ENCODE data around the gene MAP3K21. TPM values are rescaled to one million over a fixed set of nuclear protein-coding genes. Genes with fewer than 3 reads are reported as not detected.

MAP3K21 gene
- total RNA-seq, 2 donors from 2014 or later, result 4.7 to 76.1 TPM

- no peaks in the 10 kb centered on the region for H3K9me3 ChIP-seq
- no peaks in the 10 kb centered on the region for H3K4me1 ChIP-seq (replicated peaks)
- WGBS, result 0% methylated on average over 1 of the region's 1 CpG
- H3K27me3 ChIP-seq (replicated peaks; ENCODE audit: insufficient read depth), result no peaks in the 10 kb centered on the region
- DNase-seq (ENCODE audit: low spot score), result no peak
- TF ChIP-seq POLR2AphosphoS5 (IDR thresholded peaks at IDR 0.05) (no peak), CTCF (IDR thresholded peaks at IDR 0.05) (peak in 3 of 4 experiments; percentile 52 to 74 (median 68))
- no peaks in the 10 kb centered on the region for H3K36me3 ChIP-seq
- H3K4me3 ChIP-seq, result no peak overlapping the region
- no peak overlapping the region for H3K27ac ChIP-seq
- intact Hi-C loops (cut with DNase I), result no loop called here
Measured at GRCh38 chr1:233304489-233305102, 22.9 kb upstream of the MAP3K21 start.

GRCh38 chr1:233313434-233314155, 13.9 kb upstream of the MAP3K21 start:
- intact Hi-C loops (cut with DNase I), result no loop called here
- H3K4me3 ChIP-seq, result no peak overlapping the region

GRCh38 chr1:233315718-233316301, 11.7 kb upstream of the MAP3K21 start:
- intact Hi-C loops (cut with DNase I), result no loop called here
- Histone ChIP-seq H3K36me3 (no peaks in the 10 kb centered on the region), H3K27ac (no peak overlapping the region), H3K9me3 (no peaks in the 10 kb centered on the region), H3K4me1 (replicated peaks) (no peaks in the 10 kb centered on the region), H3K4me3 (no peak overlapping the region), H3K27me3 (replicated peaks; ENCODE audit: insufficient read depth) (no peaks in the 10 kb centered on the region)
- DNase-seq (ENCODE audit: low spot score), result no peak
- WGBS, result 50% methylated on average over 1 of the region's 1 CpG
- no peak for TF ChIP-seq POLR2AphosphoS5 (IDR thresholded peaks at IDR 0.05)
- no peak for TF ChIP-seq POLR2A (IDR thresholded peaks at IDR 0.05)
- no peak for TF ChIP-seq CTCF (IDR thresholded peaks at IDR 0.05)

More at GRCh38 chr1:233313434-233314155, 13.9 kb upstream of the MAP3K21 start:
- H3K9me3 ChIP-seq, result no peaks in the 10 kb centered on the region
- WGBS, result 72% methylated on average over 4 of the region's 4 CpGs
- H3K27ac ChIP-seq, result no peak overlapping the region
- DNase-seq (ENCODE audit: low spot score), result no peak
- TF ChIP-seq POLR2AphosphoS5 (IDR thresholded peaks at IDR 0.05), result no peak
- TF ChIP-seq POLR2A (IDR thresholded peaks at IDR 0.05), result no peak
- no peak for TF ChIP-seq CTCF (IDR thresholded peaks at IDR 0.05)
- no peaks in the 10 kb centered on the region for H3K36me3 ChIP-seq
- H3K4me1 ChIP-seq (replicated peaks), result no peaks in the 10 kb centered on the region
- no peaks in the 10 kb centered on the region for H3K27me3 ChIP-seq (replicated peaks; ENCODE audit: insufficient read depth)

GRCh38 chr1:233316473-233316872, 11.1 kb upstream of the MAP3K21 start:
- intact Hi-C loops (cut with DNase I), result no loop called here
- Histone ChIP-seq H3K27me3 (replicated peaks; ENCODE audit: insufficient read depth) (no peaks in the 10 kb centered on the region), H3K4me1 (replicated peaks) (no peaks in the 10 kb centered on the region), H3K27ac (no peak overlapping the region), H3K9me3 (no peaks in the 10 kb centered on the region), H3K36me3 (no peaks in the 10 kb centered on the region), H3K4me3 (no peak overlapping the region)
- DNase-seq (ENCODE audit: low spot score), result no peak
- no peak for TF ChIP-seq CTCF (IDR thresholded peaks at IDR 0.05)
- no peak for TF ChIP-seq POLR2A (IDR thresholded peaks at IDR 0.05)
- TF ChIP-seq POLR2AphosphoS5 (IDR thresholded peaks at IDR 0.05), result no peak
- WGBS, result 74% methylated on average over 1 of the region's 1 CpG
